Thyroid gland (tissue), 4 donors: ENCODE results near the gene DISC1. TPM values are rescaled to one million over a fixed set of nuclear protein-coding genes. Genes with fewer than 3 reads are reported as not detected.

ENCODE experiments used
- DNase-seq, 2 donors: peaks; one replicate each; pipeline ENCODE4 v3.0.0-alpha.2; 2019
- H3K27ac ChIP-seq, 3 donors: fragments of 200-600 bp; sonication (generic); 1 replicate in 2 of 3; 2 replicates in 1 of 3; pipeline ENCODE4 v1.5.1; 2016 to 2019; ENCODE audit warnings: mild to moderate bottlenecking in 1 of 3, moderate library complexity in 1 of 3
- H3K27me3 ChIP-seq: fragments of 200-600 bp; sonication (generic); one replicate; pipeline ENCODE4 v1.5.1; 2019
- H3K36me3 ChIP-seq, 2 donors: fragments of 200-600 bp; sonication (generic); one replicate each; pipeline ENCODE4 v1.5.1; 2016 to 2019
- H3K4me1 ChIP-seq, 2 donors: fragments of 200-600 bp; sonication (generic); one replicate each; pipeline ENCODE4 v1.5.1; 2017 to 2019
- H3K4me3 ChIP-seq, 3 donors: fragments of 200-600 bp; sonication (generic); replicated peaks in 1 of 3; 1 replicate in 2 of 3; 2 replicates in 1 of 3; pipeline ENCODE4 v1.5.1; 2016; ENCODE audit warnings: mild to moderate bottlenecking in 1 of 3
- H3K9me3 ChIP-seq: fragments of 200-600 bp; sonication (generic); one replicate; pipeline ENCODE4 v1.5.1; 2017
- CTCF ChIP-seq, 6 experiments: fragments of 200-600 bp in 3 of 6; fragments of 450-650 bp in 3 of 6; sonication (generic) in 3 of 6; IDR thresholded peaks; one replicate each; pipeline ENCODE4 v1.5.1; 2016 to 2019; ENCODE audit warnings: antibody characterized with exemption in 6 of 6, mild to moderate bottlenecking in 2 of 6, inconsistent platforms in 1 of 6, moderate library complexity in 1 of 6
- POLR2A ChIP-seq, 2 donors: fragments of 450-650 bp; IDR thresholded peaks; one replicate each; pipeline ENCODE4 v1.6.1; 2017; ENCODE audit warnings: antibody characterized with exemption in 2 of 2, mild to moderate bottlenecking in 2 of 2, moderate library complexity in 1 of 2
- WGBS, 2 donors: methylation state at CpG; one replicate each; pipeline ENCODE4 v1.1.5; 2017; 5-methylcytosine and 5-hydroxymethylcytosine counted together
- intact Hi-C: fragments of 100-400 bp; cut with DNase I; formaldehyde crosslinking; loops from one replicate; pipeline ENCODE4 v1.15.1; 2023
- total RNA-seq, 4 donors: library from RNA; depleted of rRNA; stranded (reverse); fragments of >200 nt; gene quantifications; one replicate each; pipeline ENCODE4 v1.2.3, GENCODE V29; 2016

DISC1 gene
- total RNA-seq, 4 donors from 2014 or later, result 6.9 to 17.7 (median 9.8) TPM

GRCh38 chr1:232009741-232010140, 383.2 kb downstream of the DISC1 start:
- Histone ChIP-seq H3K9me3 (no peaks in the 10 kb centered on the region), H3K27ac (no peak overlapping the region), H3K4me3 (no peak overlapping the region), H3K36me3 (no peaks in the 10 kb centered on the region), H3K4me1 (peaks cover 14 to 18% of the 10 kb centered on the region in 2 donors), H3K27me3 (no peaks in the 10 kb centered on the region)
- DNase-seq, result no peak
- WGBS, 2 donors, result 60 to 83% methylated on average over 1 of the region's 1 CpG
- TF ChIP-seq CTCF (IDR thresholded peaks at IDR 0.05) (no peak), POLR2A (IDR thresholded peaks at IDR 0.05) (no peak)
- intact Hi-C loops, result no loop called here

- Histone ChIP-seq H3K36me3 (no peaks in the 10 kb centered on the region), H3K27me3 (no peaks in the 10 kb centered on the region), H3K9me3 (no peaks in the 10 kb centered on the region), H3K27ac (no peak overlapping the region), H3K4me1 (peaks cover 20 to 22% of the 10 kb centered on the region in 2 donors), H3K4me3 (no peak overlapping the region)
- TF ChIP-seq POLR2A (IDR thresholded peaks at IDR 0.05), result no peak
- no peak for TF ChIP-seq CTCF (IDR thresholded peaks at IDR 0.05)
- 90 to 92% methylated on average over 6 of the region's 6 CpGs for WGBS, 2 donors
- intact Hi-C loops, result no loop called here
- no peak for DNase-seq
Measured at GRCh38 chr1:232011961-232012360, 385.4 kb downstream of the DISC1 start.

GRCh38 chr1:232012773-232013386, 386.3 kb downstream of the DISC1 start:
- H3K27ac ChIP-seq, result peak overlapping the region; percentile 49 to 63 (median 56)
- no peaks in the 10 kb centered on the region for H3K27me3 ChIP-seq
- H3K36me3 ChIP-seq, result no peaks in the 10 kb centered on the region
- TF ChIP-seq CTCF (IDR thresholded peaks at IDR 0.05), result no peak
- TF ChIP-seq POLR2A (IDR thresholded peaks at IDR 0.05), result no peak
- H3K4me3 ChIP-seq, result no peak overlapping the region
- DNase-seq, result peak; percentile 80 to 84
- intact Hi-C loops, result no loop called here
- no peaks in the 10 kb centered on the region for H3K9me3 ChIP-seq
- 26 to 27% methylated on average over 10 of the region's 10 CpGs for WGBS, 2 donors
- peaks cover 20 to 22% of the 10 kb centered on the region in 2 donors for H3K4me1 ChIP-seq

- TF ChIP-seq CTCF (IDR thresholded peaks at IDR 0.05) (no peak), POLR2A (IDR thresholded peaks at IDR 0.05) (no peak)
- peak; percentile 6 to 9 for DNase-seq
- Histone ChIP-seq H3K4me1 (peaks cover 20 to 22% of the 10 kb centered on the region in 2 donors), H3K36me3 (no peaks in the 10 kb centered on the region), H3K27ac (peak overlapping the region in 2 of 3 donors; percentile 16 to 56), H3K9me3 (no peaks in the 10 kb centered on the region), H3K4me3 (no peak overlapping the region), H3K27me3 (no peaks in the 10 kb centered on the region)
- WGBS, 2 donors, result 84 to 93% methylated on average over 4 of the region's 4 CpGs
- intact Hi-C loops, result no loop called here
Measured at GRCh38 chr1:232014941-232015340, 388.4 kb downstream of the DISC1 start.

- no peak for TF ChIP-seq CTCF (IDR thresholded peaks at IDR 0.05)
- TF ChIP-seq POLR2A (IDR thresholded peaks at IDR 0.05), result no peak
- no peak for DNase-seq
- no peaks in the 10 kb centered on the region for H3K9me3 ChIP-seq
- H3K27me3 ChIP-seq, result no peaks in the 10 kb centered on the region
- WGBS, 2 donors, result 94% methylated on average over 7 of the region's 7 CpGs
- no peak overlapping the region for H3K27ac ChIP-seq
- H3K4me1 ChIP-seq, result peaks cover 20 to 22% of the 10 kb centered on the region in 2 donors
- intact Hi-C loops, result no loop called here
- H3K36me3 ChIP-seq, result no peaks in the 10 kb centered on the region
- no peak overlapping the region for H3K4me3 ChIP-seq
Measured at GRCh38 chr1:232016616-232017015, 390.0 kb downstream of the DISC1 start.
